LNCaP clone FGC (cell line): ENCODE results near the gene PCDHGB2.
"Not testable (repeated sequence)": the region's sequence is repeated elsewhere in the genome, so short reads cannot be mapped to it uniquely, and the experiment has no call there.

Experiments
- DNase-seq: peaks from one replicate; pipeline ENCODE4 v3.0.0-alpha.2; 2011; ENCODE audit warnings: low read depth
- H3K4me3 ChIP-seq: 2 replicates; pipeline ENCODE4 v1.5.1; 2011; ENCODE audit warnings: mild to moderate bottlenecking, low read depth, low read length, control low read depth
- TF ChIP-seq, protein P1 (sequence below): IDR thresholded peaks from 2 replicates; pipeline ENCODE4 v1.5.1; 2012; ENCODE audit warnings: mild to moderate bottlenecking; ENCODE audit not compliant: control insufficient read depth, insufficient read depth; ENCODE audit errors: extremely low read depth

PCDHGB2 gene

DNA sequence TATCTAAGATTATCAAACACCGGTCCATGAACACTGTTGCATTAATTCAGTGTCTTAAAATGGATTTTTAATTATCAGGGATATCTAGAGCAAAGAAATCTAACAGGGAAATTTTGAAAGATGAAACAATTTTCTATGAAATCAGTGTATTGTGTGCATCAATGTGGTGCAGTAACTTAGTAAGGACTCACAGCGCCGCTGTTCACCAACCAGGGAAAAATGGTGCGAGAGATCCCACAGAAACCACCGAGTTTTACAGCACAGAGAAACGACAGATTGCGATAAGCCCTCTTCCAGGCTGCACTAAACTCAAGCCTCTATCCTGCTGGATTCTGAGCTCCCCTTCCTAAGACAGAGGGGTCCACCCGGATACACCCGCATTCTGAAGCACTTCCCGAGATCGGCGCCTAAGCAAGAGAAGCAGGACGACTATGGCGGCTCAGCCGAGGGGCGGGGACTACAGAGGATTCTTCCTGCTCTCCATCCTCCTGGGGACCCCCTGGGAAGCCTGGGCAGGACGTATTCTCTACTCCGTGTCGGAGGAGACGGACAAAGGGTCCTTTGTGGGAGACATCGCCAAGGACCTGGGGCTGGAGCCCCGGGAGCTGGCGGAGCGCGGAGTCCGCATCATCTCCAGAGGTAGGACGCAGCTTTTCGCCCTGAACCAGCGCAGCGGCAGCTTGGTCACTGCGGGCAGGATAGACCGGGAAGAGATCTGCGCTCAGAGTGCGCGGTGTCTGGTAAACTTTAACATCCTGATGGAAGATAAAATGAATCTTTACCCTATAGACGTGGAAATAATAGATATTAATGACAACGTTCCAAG, 22.9 kb downstream of the PCDHGB2 start, which contains the start of gene PCDHGA7:
PCDHGA7 (plus strand) TSS at position 274 of the 826 bp plus-strand sequence; CDS start at position 432, 158 bp downstream.
- TF ChIP-seq, protein P1, sequence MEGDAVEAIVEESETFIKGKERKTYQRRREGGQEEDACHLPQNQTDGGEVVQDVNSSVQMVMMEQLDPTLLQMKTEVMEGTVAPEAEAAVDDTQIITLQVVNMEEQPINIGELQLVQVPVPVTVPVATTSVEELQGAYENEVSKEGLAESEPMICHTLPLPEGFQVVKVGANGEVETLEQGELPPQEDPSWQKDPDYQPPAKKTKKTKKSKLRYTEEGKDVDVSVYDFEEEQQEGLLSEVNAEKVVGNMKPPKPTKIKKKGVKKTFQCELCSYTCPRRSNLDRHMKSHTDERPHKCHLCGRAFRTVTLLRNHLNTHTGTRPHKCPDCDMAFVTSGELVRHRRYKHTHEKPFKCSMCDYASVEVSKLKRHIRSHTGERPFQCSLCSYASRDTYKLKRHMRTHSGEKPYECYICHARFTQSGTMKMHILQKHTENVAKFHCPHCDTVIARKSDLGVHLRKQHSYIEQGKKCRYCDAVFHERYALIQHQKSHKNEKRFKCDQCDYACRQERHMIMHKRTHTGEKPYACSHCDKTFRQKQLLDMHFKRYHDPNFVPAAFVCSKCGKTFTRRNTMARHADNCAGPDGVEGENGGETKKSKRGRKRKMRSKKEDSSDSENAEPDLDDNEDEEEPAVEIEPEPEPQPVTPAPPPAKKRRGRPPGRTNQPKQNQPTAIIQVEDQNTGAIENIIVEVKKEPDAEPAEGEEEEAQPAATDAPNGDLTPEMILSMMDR = peak; percentile 57

DNA sequence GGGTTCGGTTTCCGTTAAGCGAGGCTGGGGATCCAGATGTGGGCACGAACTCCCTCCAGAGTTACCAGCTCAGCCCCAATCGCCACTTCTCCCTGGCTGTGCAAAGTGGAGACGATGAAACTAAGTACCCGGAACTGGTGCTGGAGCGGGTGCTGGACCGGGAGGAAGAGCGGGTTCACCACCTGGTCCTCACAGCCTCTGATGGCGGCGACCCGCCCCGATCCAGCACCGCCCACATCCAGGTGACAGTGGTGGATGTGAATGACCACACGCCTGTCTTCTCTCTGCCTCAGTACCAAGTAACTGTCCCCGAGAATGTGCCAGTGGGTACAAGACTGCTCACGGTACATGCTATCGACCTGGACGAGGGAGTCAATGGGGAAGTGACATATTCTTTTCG, 23.6 kb downstream of the PCDHGB2 start:
- peak overlapping the region; percentile 65 for H3K4me3 ChIP-seq
- TF ChIP-seq, protein P1 = no peak
- no peak for DNase-seq

More for the DNA sequence above, 22.9 kb downstream of the PCDHGB2 start, which contains the start of gene PCDHGA7:
- DNase-seq = no peak
- peak within 1 kb of the TSS; percentile 65 for H3K4me3 ChIP-seq

DNA sequence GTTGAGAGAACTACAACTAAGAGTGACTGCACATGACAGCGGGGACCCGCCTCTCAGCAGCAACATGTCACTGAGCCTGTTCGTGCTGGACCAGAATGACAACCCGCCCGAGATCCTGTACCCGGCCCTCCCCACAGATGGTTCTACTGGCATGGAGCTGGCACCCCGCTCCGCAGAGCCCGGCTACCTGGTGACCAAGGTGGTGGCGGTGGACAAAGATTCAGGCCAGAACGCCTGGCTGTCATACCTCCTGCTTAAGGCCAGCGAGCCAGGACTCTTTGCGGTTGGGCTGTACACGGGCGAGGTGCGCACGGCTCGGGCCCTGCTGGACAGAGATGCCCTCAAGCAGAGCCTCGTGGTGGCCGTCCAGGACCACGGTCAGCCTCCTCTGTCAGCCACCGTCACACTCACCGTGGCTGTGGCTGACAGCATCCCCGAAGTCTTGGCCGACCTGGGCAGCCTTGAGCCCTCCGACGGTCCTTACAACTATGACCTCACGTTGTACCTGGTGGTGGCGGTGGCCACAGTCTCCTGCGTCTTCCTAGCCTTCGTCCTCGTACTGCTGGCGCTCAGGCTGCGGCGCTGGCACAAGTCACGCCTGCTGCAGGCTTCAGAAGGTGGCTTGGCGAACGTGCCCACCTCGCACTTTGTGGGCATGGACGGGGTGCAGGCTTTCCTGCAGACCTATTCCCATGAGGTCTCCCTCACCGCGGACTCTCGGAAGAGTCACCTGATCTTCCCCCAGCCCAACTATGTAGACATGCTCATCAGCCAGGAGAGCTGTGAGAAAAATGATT, 24.9 kb downstream of the PCDHGB2 start:
- DNase-seq = no peak
- TF ChIP-seq, protein P1 = no peak
- no peak overlapping the region for H3K4me3 ChIP-seq

DNA sequence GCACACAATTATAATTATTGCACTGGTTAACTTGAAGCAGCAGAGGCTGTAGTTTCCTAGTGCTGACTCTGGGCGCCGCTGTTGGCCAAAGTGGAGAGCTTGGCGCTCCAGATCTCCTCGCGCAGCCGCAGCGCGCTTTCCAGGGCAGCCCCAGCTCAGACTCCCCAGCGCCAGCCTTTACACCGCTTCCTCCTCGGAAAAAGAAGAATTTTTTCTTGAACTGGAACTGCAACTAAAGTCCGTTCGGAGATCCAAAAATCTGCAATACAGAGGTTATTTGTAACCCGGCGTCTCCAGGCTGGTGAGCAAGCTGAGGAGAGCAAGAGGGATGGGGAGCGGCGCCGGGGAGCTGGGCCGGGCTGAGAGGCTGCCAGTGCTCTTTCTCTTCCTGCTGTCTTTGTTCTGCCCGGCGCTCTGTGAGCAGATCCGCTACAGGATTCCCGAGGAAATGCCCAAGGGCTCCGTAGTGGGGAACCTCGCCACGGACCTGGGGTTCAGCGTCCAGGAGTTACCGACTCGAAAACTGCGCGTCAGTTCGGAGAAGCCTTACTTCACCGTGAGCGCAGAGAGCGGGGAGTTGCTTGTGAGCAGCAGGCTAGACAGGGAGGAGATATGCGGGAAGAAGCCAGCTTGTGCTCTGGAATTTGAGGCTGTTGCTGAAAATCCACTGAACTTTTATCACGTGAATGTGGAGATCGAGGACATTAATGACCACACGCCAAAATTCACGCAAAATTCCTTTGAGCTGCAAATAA, 27.9 kb downstream of the PCDHGB2 start, which contains the start of gene PCDHGB4:
PCDHGB4 (plus strand) TSS at position 142 of the 755 bp plus-strand sequence; CDS start at position 329, 187 bp downstream.
- TF ChIP-seq, protein P1 = peak; percentile 25; the same call in 1 of the 2 replicates
- not testable (repeated sequence) for H3K4me3 ChIP-seq, DNase-seq

DNA sequence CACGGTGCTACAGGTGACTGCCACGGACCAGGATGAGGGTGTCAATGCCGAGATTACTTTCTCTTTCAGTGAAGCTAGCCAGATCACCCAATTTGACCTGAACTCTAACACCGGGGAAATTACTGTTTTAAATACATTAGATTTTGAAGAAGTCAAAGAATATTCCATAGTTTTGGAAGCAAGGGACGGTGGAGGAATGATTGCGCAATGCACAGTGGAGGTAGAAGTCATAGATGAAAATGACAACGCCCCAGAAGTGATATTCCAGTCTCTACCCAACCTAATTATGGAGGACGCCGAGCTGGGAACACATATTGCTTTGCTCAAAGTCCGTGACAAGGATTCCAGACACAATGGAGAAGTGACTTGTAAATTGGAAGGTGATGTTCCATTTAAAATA, 28.9 kb downstream of the PCDHGB2 start:
- TF ChIP-seq, protein P1 = no peak
- no peak overlapping the region for H3K4me3 ChIP-seq
- no peak for DNase-seq

DNA sequence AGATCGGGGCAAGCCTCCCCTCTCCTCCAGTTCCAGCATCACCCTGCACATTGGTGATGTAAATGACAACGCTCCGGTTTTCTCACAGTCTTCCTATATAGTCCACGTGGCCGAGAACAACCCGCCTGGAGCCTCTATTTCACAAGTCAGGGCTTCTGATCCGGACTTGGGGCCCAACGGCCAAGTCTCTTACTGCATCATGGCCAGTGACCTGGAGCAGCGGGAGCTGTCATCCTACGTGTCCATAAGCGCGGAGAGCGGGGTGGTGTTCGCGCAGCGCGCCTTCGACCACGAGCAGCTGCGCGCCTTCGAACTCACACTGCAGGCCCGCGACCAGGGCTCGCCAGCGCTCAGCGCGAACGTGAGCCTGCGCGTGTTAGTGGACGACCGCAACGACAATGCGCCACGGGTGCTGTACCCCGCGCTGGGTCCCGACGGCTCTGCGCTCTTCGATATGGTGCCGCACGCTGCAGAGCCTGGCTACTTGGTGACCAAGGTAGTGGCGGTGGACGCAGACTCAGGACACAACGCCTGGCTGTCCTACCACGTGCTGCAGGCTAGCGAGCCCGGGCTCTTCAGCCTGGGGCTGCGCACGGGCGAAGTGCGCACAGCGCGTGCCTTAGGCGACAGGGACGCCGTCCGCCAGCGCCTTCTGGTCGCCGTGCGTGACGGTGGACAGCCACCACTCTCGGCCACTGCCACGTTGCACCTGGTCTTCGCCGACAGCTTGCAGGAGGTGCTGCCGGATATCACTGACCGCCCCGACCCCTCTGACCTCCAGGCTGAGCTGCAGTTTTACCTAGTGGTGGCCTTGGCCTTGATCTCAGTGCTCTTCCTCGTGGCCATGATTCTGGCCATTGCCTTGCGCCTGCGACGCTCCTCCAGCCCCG, 29.6 kb downstream of the PCDHGB2 start:
- no peak for DNase-seq
- no peak overlapping the region for H3K4me3 ChIP-seq
- TF ChIP-seq, protein P1 = no peak
